Gastroesophageal sphincter (tissue), 4 donors: ENCODE results near the gene PUDP. TPM values are rescaled to one million over a fixed set of nuclear protein-coding genes. Genes with fewer than 3 reads are reported as not detected.

Experiments used
- ATAC-seq: fragments of 150-250 bp; one replicate; pipeline ENCODE4 v1.9.1; 2016; ENCODE audit warnings: mild to moderate bottlenecking, moderate library complexity
- H3K27ac ChIP-seq, 4 donors: fragments of 200-600 bp; sonication (generic) in 3 of 4; 1 replicate in 3 of 4; 2 replicates in 1 of 4; pipeline ENCODE4 v1.5.1; 2016 to 2019
- H3K27me3 ChIP-seq: fragments of 200-600 bp; sonication (generic); one replicate; pipeline ENCODE4 v1.5.1; 2019
- H3K36me3 ChIP-seq, 2 donors: fragments of 200-600 bp; sonication (generic); one replicate each; pipeline ENCODE4 v1.5.1; 2019; ENCODE audit warnings: control low read depth in 1 of 2
- H3K4me1 ChIP-seq, 3 donors: fragments of 200-600 bp; sonication (generic); 1 replicate in 2 of 3; 2 replicates in 1 of 3; pipeline ENCODE4 v1.5.1; 2016 to 2019; ENCODE audit warnings: control low read depth in 2 of 3
- H3K4me3 ChIP-seq, 2 donors: fragments of 200-600 bp; sonication (generic); one replicate each; pipeline ENCODE4 v1.5.1; 2019; ENCODE audit warnings: mild to moderate bottlenecking in 1 of 2, moderate library complexity in 1 of 2
- H3K9me3 ChIP-seq, 3 donors: fragments of 200-600 bp; sonication (generic); one replicate each; pipeline ENCODE4 v1.5.1; 2017 to 2019; ENCODE audit warnings: control low read depth in 2 of 3
- CTCF ChIP-seq, 4 experiments: fragments of 200-600 bp in 2 of 4; fragments of 450-650 bp in 2 of 4; sonication (generic) in 1 of 4; IDR thresholded peaks; one replicate each; pipeline ENCODE4 v1.5.1; 2017 to 2019; ENCODE audit warnings: antibody characterized with exemption in 4 of 4, mild to moderate bottlenecking in 2 of 4, moderate library complexity in 2 of 4
- EP300 ChIP-seq: sonication (generic); formaldehyde crosslinking; IDR thresholded peaks from one replicate; pipeline ENCODE4 v1.6.1; 2017; ENCODE audit warnings: antibody characterized with exemption, mild to moderate bottlenecking
- POLR2A ChIP-seq, 2 donors: fragments of 450-650 bp; IDR thresholded peaks; one replicate each; pipeline ENCODE4 v1.6.1; 2017; ENCODE audit warnings: antibody characterized with exemption in 2 of 2, mild to moderate bottlenecking in 2 of 2, moderate library complexity in 1 of 2
- POLR2AphosphoS5 ChIP-seq: sonication (generic); formaldehyde crosslinking; IDR thresholded peaks from one replicate; pipeline ENCODE4 v1.6.1; 2017; ENCODE audit warnings: antibody characterized with exemption
- WGBS, 2 donors: methylation state at CpG; one replicate each; pipeline ENCODE4 v1.1.5; 2018; ENCODE audit warnings: low coverage in 1 of 2; 5-methylcytosine and 5-hydroxymethylcytosine counted together
- total RNA-seq, 4 donors: library from RNA; depleted of rRNA; stranded (reverse); fragments of >200 nt; gene quantifications; one replicate each; pipeline ENCODE4 v1.1.0, GENCODE V29; 2016

The PUDP gene
- total RNA-seq, 4 donors from 2014 or later = 4.8 to 10.5 (median 8.1) TPM

DNA sequence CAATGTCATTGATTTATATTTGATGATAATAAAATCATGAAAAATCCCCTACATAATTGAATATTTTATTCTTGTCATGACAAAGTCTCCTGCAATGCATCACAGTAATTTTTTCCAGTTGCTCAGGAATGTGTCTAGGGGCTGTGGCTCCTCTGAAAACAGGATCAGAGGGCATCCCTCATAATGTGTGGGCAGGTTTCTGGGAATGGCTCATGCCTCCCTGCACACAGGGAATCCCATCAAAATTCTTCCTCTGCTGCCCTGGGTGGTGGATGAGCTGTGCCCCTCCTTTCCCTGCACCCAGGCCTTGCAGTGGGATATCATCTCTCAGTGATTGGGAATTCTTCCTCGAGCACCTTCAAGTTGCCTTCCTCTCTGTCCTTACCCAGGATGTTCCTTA, 20.4 kb upstream of the PUDP start:
- Histone ChIP-seq H3K4me3 (no peak overlapping the region), H3K36me3 (no peaks in the 10 kb centered on the region), H3K27ac (no peak overlapping the region), H3K4me1 (no peaks in the 10 kb centered on the region), H3K27me3 (no peaks in the 10 kb centered on the region), H3K9me3 (no peaks in the 10 kb centered on the region)
- TF ChIP-seq CTCF (IDR thresholded peaks at IDR 0.05) (no peak), POLR2AphosphoS5 (no peak), POLR2A (IDR thresholded peaks at IDR 0.05) (no peak), EP300 (no peak)
- no peak for ATAC-seq
- 80% methylated on average over 1 of the region's 1 CpG; no CpG with 5 or more reads in 1 of the 2 donors for WGBS, 2 donors

GRCh38 chrX:7164174-7164573, 16.2 kb upstream of the PUDP start:
- ATAC-seq = no peak
- Histone ChIP-seq H3K36me3 (no peaks in the 10 kb centered on the region), H3K4me3 (no peak overlapping the region), H3K27me3 (no peaks in the 10 kb centered on the region), H3K9me3 (no peaks in the 10 kb centered on the region), H3K4me1 (no peaks in the 10 kb centered on the region), H3K27ac (no peak overlapping the region)
- 50 to 75% methylated on average over 1 to 2 of the region's 3 CpGs for WGBS, 2 donors
- TF ChIP-seq CTCF (IDR thresholded peaks at IDR 0.05) (no peak), POLR2A (IDR thresholded peaks at IDR 0.05) (no peak), EP300 (no peak), POLR2AphosphoS5 (no peak)

- no peaks in the 10 kb centered on the region for H3K27me3 ChIP-seq
- no peaks in the 10 kb centered on the region for H3K4me1 ChIP-seq
- no peaks in the 10 kb centered on the region for H3K36me3 ChIP-seq
- no peak overlapping the region for H3K27ac ChIP-seq
- H3K9me3 ChIP-seq = no peaks in the 10 kb centered on the region
- 38% methylated on average over 1 of the region's 1 CpG; no CpG with 5 or more reads in 1 of the 2 donors for WGBS, 2 donors
- H3K4me3 ChIP-seq = no peak overlapping the region
- ATAC-seq = no peak
- TF ChIP-seq POLR2A (IDR thresholded peaks at IDR 0.05) (no peak), EP300 (no peak), CTCF (IDR thresholded peaks at IDR 0.05) (no peak), POLR2AphosphoS5 (no peak)
Observed at GRCh38 chrX:7163146-7163677, 15.3 kb upstream of the PUDP start.

DNA sequence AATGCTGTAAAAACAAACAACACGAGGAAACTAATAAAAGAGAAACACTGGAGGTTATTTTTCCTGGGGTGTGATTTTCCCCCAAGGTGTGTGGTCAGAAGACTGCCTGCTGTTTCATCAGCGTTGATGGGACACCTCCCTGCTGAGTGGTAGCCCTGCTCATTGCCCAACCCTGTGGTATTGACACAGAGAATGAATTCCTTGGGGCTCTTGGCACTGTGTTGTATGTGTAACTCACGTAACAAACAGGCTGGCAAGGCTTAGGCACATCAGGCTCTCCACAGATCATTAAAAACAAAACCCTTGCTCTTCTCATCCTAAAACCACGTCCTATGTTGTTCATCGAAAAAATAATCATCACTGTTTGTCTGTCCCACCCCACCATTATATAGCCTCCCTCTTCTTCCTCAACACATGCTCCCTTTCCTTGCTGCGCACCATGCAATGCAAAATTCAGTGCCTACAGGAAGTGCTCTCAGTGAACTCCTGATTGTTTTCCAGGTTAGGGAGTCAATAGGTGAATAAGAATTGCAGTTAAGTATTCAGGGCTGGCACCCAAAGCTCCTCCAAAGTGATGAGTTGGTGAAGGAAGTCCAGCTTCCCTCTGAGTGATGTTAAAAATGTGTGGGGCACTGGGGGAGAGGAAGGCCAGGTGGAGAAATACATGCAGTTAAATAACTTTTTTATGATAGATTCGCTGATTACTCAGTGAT, 11.4 kb upstream of the PUDP start:
- Histone ChIP-seq H3K36me3 (no peaks in the 10 kb centered on the region), H3K9me3 (no peaks in the 10 kb centered on the region), H3K4me1 (no peaks in the 10 kb centered on the region), H3K27ac (no peak overlapping the region), H3K27me3 (no peaks in the 10 kb centered on the region), H3K4me3 (no peak overlapping the region)
- ATAC-seq = no peak
- 74 to 87% methylated on average over 3 to 5 of the region's 7 CpGs for WGBS, 2 donors
- no peak for TF ChIP-seq CTCF (IDR thresholded peaks at IDR 0.05)
- TF ChIP-seq EP300 = no peak
- no peak for TF ChIP-seq POLR2A (IDR thresholded peaks at IDR 0.05)
- no peak for TF ChIP-seq POLR2AphosphoS5

DNA sequence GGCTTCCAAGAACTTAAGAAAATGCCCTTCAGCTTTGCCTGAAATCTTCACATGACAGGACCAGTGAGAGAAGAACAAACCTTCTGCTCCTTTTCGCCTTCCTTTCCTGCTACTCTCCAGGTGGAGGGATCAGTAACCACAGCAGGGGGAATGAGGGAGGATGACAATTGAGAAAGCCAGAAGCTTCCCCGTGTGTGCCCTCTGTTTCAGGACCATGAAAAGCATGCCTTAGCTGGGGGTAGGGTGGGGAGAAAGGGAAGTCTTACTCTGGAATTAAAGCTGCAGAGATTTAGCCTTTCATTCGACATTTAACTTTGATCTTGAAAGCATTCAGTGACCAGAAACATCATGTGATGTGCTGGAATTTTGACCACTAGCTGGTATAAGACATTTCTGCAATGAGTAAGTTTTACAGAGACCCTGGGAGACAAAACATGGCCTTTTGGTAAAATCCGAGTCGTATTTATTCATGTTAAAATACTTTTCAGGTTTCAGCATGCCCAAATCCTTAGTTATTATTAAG, 10.6 kb upstream of the PUDP start:
- no peak for TF ChIP-seq POLR2A (IDR thresholded peaks at IDR 0.05)
- TF ChIP-seq EP300 = no peak
- no peak for TF ChIP-seq POLR2AphosphoS5
- no peak for TF ChIP-seq CTCF (IDR thresholded peaks at IDR 0.05)
- WGBS, 2 donors = 72 to 100% methylated on average over 3 of the region's 5 CpGs
- no peak overlapping the region for H3K4me3 ChIP-seq
- no peak overlapping the region for H3K27ac ChIP-seq
- H3K27me3 ChIP-seq = no peaks in the 10 kb centered on the region
- no peaks in the 10 kb centered on the region for H3K9me3 ChIP-seq
- no peaks in the 10 kb centered on the region for H3K4me1 ChIP-seq
- ATAC-seq = no peak
- no peaks in the 10 kb centered on the region for H3K36me3 ChIP-seq
